Hepatocyte (in vitro differentiated cells): ENCODE data around the gene TWF2. TPM values are rescaled to one million over a fixed set of nuclear protein-coding genes. Genes with fewer than 3 reads are reported as not detected.
A peak's percentile ranks its signal among the peaks of the same experiment; 100 is the strongest.

Experiments used
- DNase-seq: peaks from one replicate; pipeline ENCODE4 v3.0.0-alpha.2; 2016; ENCODE audit warnings: low spot score
- H2AFZ ChIP-seq: fragments of 200-600 bp; sonication (generic); 2 replicates; pipeline ENCODE4 v1.6.0; 2016; ENCODE audit warnings: antibody characterized with exemption, mild to moderate bottlenecking
- H3K27ac ChIP-seq: fragments of 200-600 bp; sonication (generic); 2 replicates; pipeline ENCODE4 v1.5.1; 2016; ENCODE audit warnings: mild to moderate bottlenecking
- H3K27me3 ChIP-seq: fragments of 200-600 bp; sonication (generic); 2 replicates; pipeline ENCODE4 v1.6.1; 2016
- H3K36me3 ChIP-seq: fragments of 200-600 bp; sonication (generic); replicated peaks from 2 replicates; pipeline ENCODE4 v1.5.1; 2016; ENCODE audit warnings: low read depth; ENCODE audit not compliant: insufficient read depth
- H3K4me1 ChIP-seq: fragments of 200-600 bp; sonication (generic); 2 replicates; pipeline ENCODE4 v1.5.1; 2016; ENCODE audit warnings: mild to moderate bottlenecking, moderate library complexity; ENCODE audit not compliant: insufficient read depth
- H3K4me2 ChIP-seq: fragments of 200-600 bp; sonication (generic); 2 replicates; pipeline ENCODE4 v1.6.0; 2016
- H3K4me3 ChIP-seq: fragments of 200-600 bp; sonication (generic); 2 replicates; pipeline ENCODE4 v1.5.1; 2016; ENCODE audit warnings: mild to moderate bottlenecking
- H3K79me2 ChIP-seq: fragments of 200-600 bp; sonication (generic); 2 replicates; pipeline ENCODE4 v1.6.0; 2017; ENCODE audit warnings: mild to moderate bottlenecking
- H3K9me2 ChIP-seq: fragments of 200-600 bp; sonication (generic); replicated peaks from 2 replicates; pipeline ENCODE4 v1.6.0; 2017; ENCODE audit warnings: mild to moderate bottlenecking; ENCODE audit not compliant: insufficient read depth
- H3K9me3 ChIP-seq: fragments of 200-600 bp; sonication (generic); 2 replicates; pipeline ENCODE4 v1.5.1; 2016; ENCODE audit warnings: low read depth, mild to moderate bottlenecking
- H4K20me1 ChIP-seq: fragments of 200-600 bp; sonication (generic); 2 replicates; pipeline ENCODE4 v1.6.0; 2016; ENCODE audit warnings: mild to moderate bottlenecking; ENCODE audit not compliant: insufficient read depth, poor library complexity, severe bottlenecking
- CTCF ChIP-seq: fragments of 200-600 bp; sonication (generic); IDR thresholded peaks from 2 replicates; pipeline ENCODE4 v1.5.1; 2016; ENCODE audit warnings: antibody characterized with exemption, mild to moderate bottlenecking; ENCODE audit not compliant: poor library complexity
- EZH2 ChIP-seq: fragments of 200-600 bp; sonication (generic); IDR thresholded peaks from 2 replicates; pipeline ENCODE4 v1.6.1; 2016; ENCODE audit warnings: antibody characterized with exemption, mild to moderate bottlenecking, borderline replicate concordance
- EZH2phosphoT487 ChIP-seq: fragments of 200-600 bp; sonication (generic); IDR thresholded peaks from one replicate; pipeline ENCODE4 v1.6.1; 2018; ENCODE audit warnings: antibody characterized with exemption, mild to moderate bottlenecking, low read depth, moderate library complexity; ENCODE audit not compliant: unreplicated experiment, severe bottlenecking
- WGBS: methylation state at CpG from one replicate; pipeline ENCODE4 v1.1.6; 2016; ENCODE audit warnings: low lambda C conversion rate; ENCODE audit errors: missing lambda C conversion rate; 5-methylcytosine and 5-hydroxymethylcytosine counted together
- polyA plus RNA-seq: library from polyadenylated mRNA; unstranded; fragments of >200 nt; fragmentation: Nextera tagmentation; extraction: Ambion mirVana; gene quantifications from 2 replicates; pipeline ENCODE4 v1.2.1, GENCODE V29; 2016
- total RNA-seq: library from RNA; depleted of rRNA; stranded (reverse); fragments of >200 nt; gene quantifications from 2 replicates; pipeline ENCODE4 v1.2.3, GENCODE V29; 2014

TWF2 gene
- total and polyA plus RNA-seq, 2 experiments from 2014 or later = 47.4 to 52.5 TPM

- H3K79me2 ChIP-seq = peaks cover 14% of the 10 kb centered on the region
- peak overlapping the region; percentile 30 for H3K27ac ChIP-seq
- peak; percentile 4 for DNase-seq
- H4K20me1 ChIP-seq = peaks cover 6% of the 10 kb centered on the region
- H3K4me2 ChIP-seq = no peak overlapping the region
- no peaks in the 10 kb centered on the region for H3K9me2 ChIP-seq
- peaks cover 6% of the 10 kb centered on the region for H3K4me1 ChIP-seq
- H2AFZ ChIP-seq = no peak overlapping the region
- WGBS = 85% methylated on average over 12 of the region's 12 CpGs
- no peak overlapping the region for H3K4me3 ChIP-seq
- H3K27me3 ChIP-seq = no peaks in the 10 kb centered on the region
- no peak for TF ChIP-seq EZH2
- no peaks in the 10 kb centered on the region for H3K36me3 ChIP-seq
- H3K9me3 ChIP-seq = no peaks in the 10 kb centered on the region
Observed at GRCh38 chr3:52253314-52254304, 14.7 kb upstream of the TWF2 start.

GRCh38 chr3:52250122-52250521 is 11.2 kb upstream of the TWF2 start:
- H3K36me3 ChIP-seq = no peaks in the 10 kb centered on the region
- no peaks in the 10 kb centered on the region for H3K9me3 ChIP-seq
- no peak for TF ChIP-seq CTCF
- no peak for TF ChIP-seq EZH2
- TF ChIP-seq EZH2phosphoT487 = no peak
- H3K4me1 ChIP-seq = peaks cover 15% of the 10 kb centered on the region
- no peak overlapping the region for H2AFZ ChIP-seq
- no peaks in the 10 kb centered on the region for H3K9me2 ChIP-seq
- H4K20me1 ChIP-seq = peaks cover 1% of the 10 kb centered on the region
- no peak overlapping the region for H3K27ac ChIP-seq
- no peaks in the 10 kb centered on the region for H3K27me3 ChIP-seq
- no peaks in the 10 kb centered on the region for H3K79me2 ChIP-seq
- 95% methylated on average over 1 of the region's 1 CpG for WGBS
- no peak for DNase-seq
- no peak overlapping the region for H3K4me2 ChIP-seq
- H3K4me3 ChIP-seq = no peak overlapping the region

GRCh38 chr3:52249683-52250082 is 10.7 kb upstream of the TWF2 start:
- Histone ChIP-seq H3K4me2 (no peak overlapping the region), H3K36me3 (no peaks in the 10 kb centered on the region), H3K4me3 (no peak overlapping the region), H3K9me3 (no peaks in the 10 kb centered on the region), H3K9me2 (no peaks in the 10 kb centered on the region), H2AFZ (no peak overlapping the region), H4K20me1 (no peaks in the 10 kb centered on the region), H3K27ac (no peak overlapping the region), H3K4me1 (peaks cover 19% of the 10 kb centered on the region), H3K27me3 (no peaks in the 10 kb centered on the region), H3K79me2 (no peaks in the 10 kb centered on the region)
- TF ChIP-seq CTCF (no peak), EZH2phosphoT487 (no peak), EZH2 (no peak)
- DNase-seq = no peak
- 94% methylated on average over 6 of the region's 6 CpGs for WGBS

- 84% methylated on average over 10 of the region's 10 CpGs for WGBS
- Histone ChIP-seq H3K4me1 (peaks cover 21% of the 10 kb centered on the region), H3K79me2 (no peaks in the 10 kb centered on the region), H2AFZ (no peak overlapping the region), H3K4me2 (no peak overlapping the region), H3K4me3 (no peak overlapping the region), H3K27ac (no peak overlapping the region), H3K9me3 (no peaks in the 10 kb centered on the region), H3K9me2 (no peaks in the 10 kb centered on the region), H3K36me3 (no peaks in the 10 kb centered on the region), H4K20me1 (no peaks in the 10 kb centered on the region), H3K27me3 (no peaks in the 10 kb centered on the region)
- no peak for TF ChIP-seq EZH2phosphoT487
- TF ChIP-seq EZH2 = no peak
- TF ChIP-seq CTCF = no peak
- DNase-seq = peak; percentile 29
Observed at GRCh38 chr3:52248816-52249547, 10.0 kb upstream of the TWF2 start.
